CD4-positive, alpha-beta T cell treated with Interleukin-17A for 1 hour (primary cell): ENCODE measurements around the gene EPSTI1.
"Not testable (repeated sequence)": the region's sequence is repeated elsewhere in the genome, so short reads cannot be mapped to it uniquely, and the experiment has no call there.

Source experiments
- DNase-seq: peaks from one replicate; pipeline ENCODE4 v3.0.0-alpha.2; 2020

EPSTI1 gene

GRCh38 chr13:42883771-42884467, 108.1 kb downstream of the EPSTI1 start:
- DNase-seq = no peak

DNA sequence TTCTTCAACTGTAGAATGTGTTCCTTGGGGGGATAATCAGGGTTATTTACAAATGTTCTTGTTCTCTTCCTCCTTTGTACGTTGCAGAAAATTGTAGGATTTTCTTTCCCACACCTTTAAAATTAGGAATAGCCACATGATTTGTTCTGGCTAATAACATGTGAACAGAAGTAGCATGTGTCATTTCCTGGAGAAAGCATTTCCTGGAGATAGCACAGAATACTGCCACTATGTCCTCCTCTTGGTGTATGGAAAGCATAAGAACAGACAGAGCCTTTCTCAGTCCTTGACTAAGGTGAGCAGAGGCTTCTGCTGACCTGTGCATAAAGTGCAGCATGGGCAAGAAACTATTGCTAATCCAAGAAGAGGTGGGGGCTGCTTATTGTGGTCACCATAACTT, 108.9 kb downstream of the EPSTI1 start:
- no peak for DNase-seq

DNA sequence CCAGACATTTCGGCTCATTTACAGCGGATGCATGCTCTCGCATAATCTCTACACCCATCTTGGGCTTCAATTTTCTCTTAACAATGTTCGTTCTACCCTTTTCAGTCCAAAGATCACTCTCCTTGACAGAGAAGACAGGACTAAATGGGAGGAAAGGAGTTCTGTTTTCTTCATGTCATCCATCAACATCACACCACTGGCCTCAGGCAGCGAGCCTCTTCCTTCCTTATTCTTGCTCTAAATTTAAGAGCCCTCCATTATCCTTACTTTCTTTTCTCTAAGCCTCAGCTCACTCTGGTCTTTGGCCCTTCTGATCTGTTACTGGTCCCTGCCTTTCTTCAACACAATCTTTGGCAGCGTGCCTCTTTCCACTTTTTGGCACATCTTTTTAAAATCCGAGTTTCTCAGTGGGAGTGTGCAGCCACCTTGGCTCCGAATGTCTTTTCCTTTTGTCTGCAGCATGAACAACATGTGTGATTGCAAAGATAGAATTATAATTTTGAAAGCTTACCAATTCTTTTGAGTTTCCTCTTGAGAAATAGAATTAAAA, 111.9 kb downstream of the EPSTI1 start:
- DNase-seq = no peak

DNA sequence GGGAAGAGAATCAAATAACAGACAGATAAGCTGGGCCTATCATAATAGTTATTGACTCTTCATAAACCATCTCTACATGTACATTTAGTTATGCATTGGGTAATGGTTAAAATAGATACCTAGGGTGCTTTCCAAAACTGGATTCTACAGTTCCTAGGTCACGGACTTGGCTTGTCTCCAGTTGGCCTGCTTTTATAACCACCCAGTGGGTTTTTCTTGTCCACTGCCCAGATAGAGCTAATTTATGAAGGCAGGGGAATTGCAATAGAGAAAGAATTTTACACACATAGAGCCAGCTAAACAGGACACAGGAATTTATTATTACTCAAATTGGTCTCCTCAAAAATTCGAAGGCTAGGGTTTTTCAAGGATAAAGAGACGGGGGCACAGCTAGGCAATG, 113.3 kb downstream of the EPSTI1 start:
- DNase-seq = no peak

DNA sequence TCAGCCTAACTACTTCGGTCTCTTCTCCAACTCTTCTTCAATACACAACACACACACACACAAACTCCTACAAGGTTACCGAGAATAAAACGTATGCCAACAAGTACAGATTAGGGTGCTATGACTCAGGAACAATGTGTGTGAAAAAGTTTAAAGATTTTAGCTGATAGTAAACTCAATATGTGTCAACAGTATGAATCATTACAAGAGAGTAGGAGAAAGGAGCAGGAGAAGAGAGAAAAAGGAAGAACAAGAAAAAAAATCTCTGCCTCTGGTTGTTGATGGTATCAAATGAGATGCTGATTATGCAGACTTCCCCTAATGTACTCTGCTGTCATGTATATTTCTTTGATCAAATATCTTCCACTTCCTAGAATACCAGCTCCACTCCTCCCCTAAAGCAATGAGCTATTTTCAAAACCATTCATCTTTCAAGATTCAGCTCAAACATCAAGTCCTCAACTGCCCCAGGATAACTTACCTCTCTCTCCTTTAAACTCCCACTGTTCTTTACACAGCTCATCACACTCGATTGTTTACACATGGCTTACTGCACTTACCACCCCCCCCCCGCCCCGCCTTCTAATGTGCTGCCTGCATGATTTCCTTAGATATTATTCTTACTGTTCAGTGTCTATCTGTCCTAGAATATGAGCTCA, 115.0 kb downstream of the EPSTI1 start:
- no peak for DNase-seq

GRCh38 chr13:42876270-42876714, 115.7 kb downstream of the EPSTI1 start:
- no peak for DNase-seq

DNA sequence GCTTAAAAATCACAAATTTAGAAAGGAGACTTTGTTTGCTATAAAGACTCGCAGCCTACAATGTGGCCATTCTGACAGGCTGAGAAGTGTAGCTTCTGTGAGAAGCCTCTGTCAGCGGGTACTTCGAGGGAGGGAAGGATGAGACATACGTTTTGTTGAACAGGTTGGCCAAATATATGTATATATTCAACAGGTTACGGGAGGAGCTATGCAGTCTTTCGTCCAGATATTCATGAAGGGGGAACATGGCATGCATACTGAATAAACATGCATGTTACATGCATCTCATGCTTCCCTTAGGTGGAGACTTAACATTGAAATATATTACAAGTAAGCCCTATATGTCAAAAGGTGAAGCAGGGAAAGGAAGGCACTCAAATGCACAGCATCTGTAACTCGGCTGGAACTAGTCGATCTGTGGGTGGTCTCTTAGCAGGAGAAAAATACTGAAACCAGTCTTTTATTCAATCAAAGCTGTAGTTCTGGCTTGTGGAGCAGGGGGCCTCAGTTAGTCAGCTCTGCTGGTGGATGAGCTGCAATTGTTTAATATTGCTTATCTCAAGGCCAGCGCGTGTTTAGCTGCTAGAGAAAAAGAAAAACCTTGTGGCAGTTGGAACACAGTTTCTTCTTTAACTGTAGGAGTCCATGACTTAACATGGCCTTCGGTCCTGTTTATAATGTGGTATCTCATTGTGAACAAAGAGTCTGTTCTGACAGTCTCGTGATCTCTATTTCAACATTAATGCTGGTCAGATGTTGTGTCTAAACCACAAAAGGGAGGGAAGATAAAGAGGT, 116.4 kb downstream of the EPSTI1 start:
- DNase-seq = no peak

DNA sequence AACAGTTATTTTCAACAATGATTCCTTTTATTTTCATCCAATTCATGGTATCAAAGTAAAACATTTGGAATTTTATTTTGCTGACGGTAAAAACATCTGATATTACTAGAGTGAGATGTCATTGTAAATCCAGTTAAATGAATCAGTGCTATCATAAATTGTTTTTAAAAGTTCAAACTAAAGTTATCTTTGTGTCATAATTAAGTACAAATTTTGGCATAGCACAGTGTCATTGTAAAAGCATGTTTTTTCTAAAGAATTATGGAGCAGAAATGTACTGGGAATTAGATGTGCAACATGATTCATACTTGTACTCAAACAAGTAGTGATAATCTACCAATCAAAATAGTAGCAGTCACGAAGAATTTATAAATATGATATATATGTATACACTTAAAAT, 117.8 kb downstream of the EPSTI1 start:
- no peak for DNase-seq

DNA sequence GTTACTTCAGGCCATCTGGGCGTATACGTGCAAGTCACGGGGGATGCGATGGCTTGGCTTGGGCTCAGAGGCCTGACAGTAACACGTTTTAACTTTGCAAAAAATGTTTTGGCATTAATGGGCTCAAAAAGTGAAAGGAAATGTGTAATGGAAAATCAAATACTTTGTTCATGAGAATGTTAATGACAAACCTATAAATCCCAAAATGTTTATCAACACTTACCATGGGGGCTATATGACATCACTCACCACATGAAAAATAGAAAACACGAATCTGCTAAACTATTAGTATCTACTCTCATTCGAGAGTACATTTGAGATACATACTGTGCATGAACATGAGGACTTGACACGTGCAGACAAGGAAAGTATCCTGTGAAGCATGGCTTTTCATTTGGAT, 119.0 kb downstream of the EPSTI1 start:
- no peak for DNase-seq

- no peak for DNase-seq
Measured at GRCh38 chr13:42867232-42867631, 124.8 kb downstream of the EPSTI1 start.

GRCh38 chr13:42865768-42866102, 126.3 kb downstream of the EPSTI1 start:
- no peak for DNase-seq

GRCh38 chr13:42864952-42865767, 126.9 kb downstream of the EPSTI1 start:
- no peak for DNase-seq

DNA sequence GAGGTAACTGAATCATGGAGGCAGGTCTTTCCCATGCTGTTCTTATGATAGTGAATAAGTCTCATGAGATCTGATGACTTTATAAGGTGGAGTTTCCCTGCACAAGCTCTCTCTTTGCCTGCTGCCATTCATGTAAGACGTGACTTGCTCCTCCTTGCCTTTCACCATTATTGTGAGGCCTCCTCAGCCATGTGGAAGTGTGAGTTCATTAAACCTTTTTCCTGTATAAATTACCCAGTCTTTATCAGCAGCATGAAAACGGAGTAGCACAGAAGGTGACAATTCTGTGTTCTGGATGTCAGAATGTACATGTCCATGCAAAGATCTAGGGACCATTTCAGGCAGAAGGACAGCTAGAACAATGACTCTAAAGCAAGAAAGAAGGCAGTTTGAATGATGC, 129.7 kb downstream of the EPSTI1 start:
- not testable (repeated sequence) for DNase-seq

DNA sequence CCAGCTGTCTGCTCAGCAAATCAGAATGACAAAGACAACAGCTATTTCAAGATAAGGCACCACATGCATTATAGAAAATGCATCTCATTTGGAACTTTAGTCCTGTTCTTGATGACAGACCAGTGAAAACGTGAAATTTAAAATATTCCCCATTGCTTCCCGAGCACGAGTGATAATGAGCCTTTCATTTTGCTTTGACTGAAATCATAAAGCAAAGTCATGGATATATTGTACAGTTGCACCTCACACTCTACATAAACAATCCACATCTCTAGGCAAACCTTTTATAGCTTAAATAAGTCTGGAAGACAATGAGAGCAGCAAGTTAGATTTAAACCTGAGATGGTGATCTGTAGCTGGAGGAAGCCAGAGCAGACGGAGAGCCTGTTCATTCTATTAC, 131.6 kb downstream of the EPSTI1 start:
- no peak for DNase-seq

- no peak for DNase-seq
Measured at GRCh38 chr13:42859760-42860159, 132.3 kb downstream of the EPSTI1 start.

DNA sequence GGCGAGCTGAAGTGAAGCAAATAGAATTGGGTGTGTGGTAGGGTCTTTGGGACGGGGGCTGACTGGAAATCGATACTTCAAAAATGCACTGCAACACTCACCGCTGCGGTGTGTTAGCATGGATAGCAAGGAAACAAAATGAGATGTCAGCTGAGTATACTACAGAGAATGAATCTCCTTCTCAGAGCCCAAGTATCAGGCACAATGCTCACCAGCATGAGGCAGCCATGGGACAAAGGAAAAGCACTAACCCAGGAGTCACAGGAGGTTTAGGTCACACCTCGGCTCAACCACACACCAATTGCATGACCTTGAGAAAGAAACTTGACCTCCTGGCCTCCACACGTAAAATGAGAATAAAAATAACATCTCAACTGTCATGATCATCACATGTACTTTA, 136.6 kb downstream of the EPSTI1 start:
- no peak for DNase-seq

GRCh38 chr13:42852136-42852535, 139.9 kb downstream of the EPSTI1 start:
- DNase-seq = no peak

GRCh38 chr13:42849200-42849599, 142.8 kb downstream of the EPSTI1 start:
- no peak for DNase-seq

DNA sequence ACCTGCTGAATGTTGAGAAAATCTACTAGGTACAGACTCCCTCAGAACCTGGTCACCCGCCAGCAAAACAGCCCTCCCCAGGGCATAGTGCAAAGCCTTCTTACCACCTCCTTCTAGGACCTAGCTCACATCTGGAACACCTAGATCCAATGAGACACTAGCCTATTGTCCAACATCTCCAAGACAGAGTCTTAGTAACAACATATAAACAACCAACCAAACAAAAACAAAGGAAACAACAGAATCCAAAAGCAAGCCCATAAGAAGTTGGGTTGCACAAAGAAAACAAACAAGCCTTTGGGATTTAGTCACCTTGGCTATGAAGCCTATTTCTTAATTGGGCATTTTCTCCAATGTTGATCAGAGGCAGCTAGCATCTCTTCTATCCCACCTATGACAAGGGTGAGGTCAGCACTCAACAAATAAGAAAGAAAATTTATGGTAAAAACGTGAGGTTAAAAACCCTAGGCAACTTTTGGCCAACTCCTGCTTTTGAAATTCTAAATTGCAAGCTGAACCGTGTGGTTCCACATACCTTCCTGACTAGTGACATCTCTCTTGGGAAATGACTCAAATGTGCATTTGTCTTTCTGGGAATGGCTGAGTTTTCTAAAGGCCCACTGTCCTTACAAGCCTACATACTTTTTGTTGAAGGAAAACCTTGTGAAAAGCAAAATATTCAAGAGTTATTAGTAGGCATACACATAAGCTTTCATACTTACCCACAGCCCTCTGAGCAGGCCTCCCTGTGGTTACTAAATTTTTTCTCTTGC, 144.0 kb downstream of the EPSTI1 start:
- DNase-seq = no peak

DNA sequence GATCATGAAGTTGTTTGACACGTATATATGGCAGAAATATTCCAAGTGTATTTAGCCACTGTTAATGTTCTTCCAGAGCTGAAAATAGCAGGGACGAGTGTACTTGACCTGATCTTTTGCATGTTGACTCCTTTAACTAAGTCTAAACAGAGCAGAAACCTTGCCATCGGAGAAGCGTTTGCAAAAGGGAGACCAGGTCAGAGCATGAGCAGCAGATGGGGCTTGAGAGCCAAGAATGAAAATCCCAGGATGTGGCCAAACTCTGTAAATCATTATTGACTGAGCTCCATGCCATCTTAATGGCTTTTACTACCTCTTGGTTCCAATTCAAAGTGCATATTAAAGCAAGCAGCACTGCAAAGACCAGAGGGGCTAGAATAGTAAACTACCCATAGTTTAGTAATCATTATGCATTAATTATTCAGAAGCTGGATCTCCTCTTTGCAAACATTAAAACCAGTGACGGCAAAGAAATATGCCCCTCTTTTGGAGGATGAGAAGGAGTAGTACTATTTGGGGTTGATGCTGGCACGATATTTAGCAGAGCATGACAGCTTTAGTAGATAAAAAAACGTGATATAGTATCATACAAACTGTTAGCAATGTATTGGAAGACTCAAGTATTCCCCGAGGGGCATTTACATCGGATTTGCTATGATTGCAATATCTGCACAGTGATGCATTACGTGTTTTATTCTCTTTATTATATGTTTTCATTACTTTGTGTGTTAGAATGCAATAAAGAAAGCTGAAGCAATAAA, 154.9 kb downstream of the EPSTI1 start:
- no peak for DNase-seq
